Measurements from ENCODE around the gene MMP8.

Gene MMP8

GRCh38 chr11:102662607-102663006 lies 62.1 kb downstream of the MMP8 start:
- DNase-seq (ENCODE audit: low spot score), result no peak
- TF ChIP-seq, protein P1, sequence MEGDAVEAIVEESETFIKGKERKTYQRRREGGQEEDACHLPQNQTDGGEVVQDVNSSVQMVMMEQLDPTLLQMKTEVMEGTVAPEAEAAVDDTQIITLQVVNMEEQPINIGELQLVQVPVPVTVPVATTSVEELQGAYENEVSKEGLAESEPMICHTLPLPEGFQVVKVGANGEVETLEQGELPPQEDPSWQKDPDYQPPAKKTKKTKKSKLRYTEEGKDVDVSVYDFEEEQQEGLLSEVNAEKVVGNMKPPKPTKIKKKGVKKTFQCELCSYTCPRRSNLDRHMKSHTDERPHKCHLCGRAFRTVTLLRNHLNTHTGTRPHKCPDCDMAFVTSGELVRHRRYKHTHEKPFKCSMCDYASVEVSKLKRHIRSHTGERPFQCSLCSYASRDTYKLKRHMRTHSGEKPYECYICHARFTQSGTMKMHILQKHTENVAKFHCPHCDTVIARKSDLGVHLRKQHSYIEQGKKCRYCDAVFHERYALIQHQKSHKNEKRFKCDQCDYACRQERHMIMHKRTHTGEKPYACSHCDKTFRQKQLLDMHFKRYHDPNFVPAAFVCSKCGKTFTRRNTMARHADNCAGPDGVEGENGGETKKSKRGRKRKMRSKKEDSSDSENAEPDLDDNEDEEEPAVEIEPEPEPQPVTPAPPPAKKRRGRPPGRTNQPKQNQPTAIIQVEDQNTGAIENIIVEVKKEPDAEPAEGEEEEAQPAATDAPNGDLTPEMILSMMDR (IDR thresholded peaks at IDR 0.05; ENCODE audit: poor library complexity, severe bottlenecking), result no peak
- ATAC-seq (ENCODE audit: low read depth), result no peak
- no peak overlapping the region for H3K27ac ChIP-seq (ENCODE audit: poor library complexity, severe bottlenecking)
- H3K4me3 ChIP-seq (ENCODE audit: severe bottlenecking), result no peak overlapping the region
- no peaks in the 10 kb centered on the region for H3K36me3 ChIP-seq (ENCODE audit: low read depth)
- H3K27me3 ChIP-seq (ENCODE audit: insufficient read depth, poor library complexity, severe bottlenecking), result no peaks in the 10 kb centered on the region
- no peaks in the 10 kb centered on the region for H3K4me1 ChIP-seq (ENCODE audit: insufficient read depth, poor library complexity, severe bottlenecking)
- no peaks in the 10 kb centered on the region for H3K9me3 ChIP-seq (ENCODE audit: severe bottlenecking)

Data from RWPE2 (cell line).